IMR-90 (cell line): ENCODE measurements around the gene MTCL1. TPM values are rescaled to one million over a fixed set of nuclear protein-coding genes. Genes with fewer than 3 reads are reported as not detected.

Source experiments
- ATAC-seq: fragments of 200-7000 bp; cut with Tn5 transposase; 2 replicates; pipeline ENCODE4 v1.9.1; 2020; ENCODE audit warnings: low read depth, mild to moderate bottlenecking, moderate library complexity
- BruUV-seq: library from RNA; stranded (reverse); fragments of 400-500 nt; replicated peaks from 2 replicates; lab custom pipeline; 2021; lab: Mats Ljungman, UMichigan
- CTCF ChIA-PET: fragments of 300-600 bp; formaldehyde crosslinking; extraction: SDS; loops from one replicate; lab custom pipeline; 2021; ENCODE audit warnings: antibody characterized with exemption; lab: Yijun Ruan, JAX
- POLR2A ChIA-PET: fragments of 300-600 bp; sonication (Branson Sonifier 250); formaldehyde crosslinking; loops from one replicate; lab custom pipeline; 2022; ENCODE audit warnings: antibody characterized with exemption; ENCODE audit not compliant: unreplicated experiment; lab: Charles Lee
- DNase-seq: peaks from one replicate; pipeline ENCODE4 v3.0.0; 2013
- H2AFZ ChIP-seq: replicated peaks from 2 replicates; pipeline ENCODE3; 2013; ENCODE audit warnings: low read length, mild to moderate bottlenecking; ENCODE audit not compliant: poor library complexity
- H2AK5ac ChIP-seq: 2 replicates; pipeline ENCODE4 v1.6.1; 2013; ENCODE audit warnings: low read depth, low read length, inconsistent platforms
- H2AK9ac ChIP-seq: replicated peaks from 2 replicates; pipeline ENCODE3; 2013; ENCODE audit warnings: mild to moderate bottlenecking, low read depth, low read length, moderate library complexity; ENCODE audit not compliant: poor library complexity
- H2BK120ac ChIP-seq: 2 replicates; pipeline ENCODE4 v1.6.1; 2013; ENCODE audit warnings: low read depth, low read length, inconsistent platforms
- H2BK15ac ChIP-seq: 3 replicates; pipeline ENCODE4 v1.6.1; 2013; ENCODE audit warnings: low read depth, low read length, inconsistent platforms
- H2BK20ac ChIP-seq: 2 replicates; pipeline ENCODE4 v1.6.1; 2013; ENCODE audit warnings: low read depth, mild to moderate bottlenecking, inconsistent platforms, low read length, moderate library complexity
- H2BK5ac ChIP-seq: 2 replicates; pipeline ENCODE4 v1.6.1; 2013; ENCODE audit warnings: mild to moderate bottlenecking, low read depth, low read length, inconsistent platforms; ENCODE audit not compliant: poor library complexity, severe bottlenecking
- H3K14ac ChIP-seq: replicated peaks from 2 replicates; pipeline ENCODE4 v1.6.1; 2013; ENCODE audit warnings: low read depth, low read length, inconsistent platforms
- H3K18ac ChIP-seq: 2 replicates; pipeline ENCODE4 v1.6.1; 2013; ENCODE audit warnings: low read depth, low read length, control low read depth
- H3K23ac ChIP-seq: 2 replicates; pipeline ENCODE4 v1.6.1; 2013; ENCODE audit warnings: low read depth, low read length, inconsistent platforms
- H3K27ac ChIP-seq: 2 replicates; pipeline ENCODE4 v1.5.1; 2013; ENCODE audit warnings: mild to moderate bottlenecking, control low read depth, low read length; ENCODE audit not compliant: insufficient read depth
- H3K27me3 ChIP-seq: 2 replicates; pipeline ENCODE4 v1.6.1; 2013; ENCODE audit warnings: low read length; ENCODE audit not compliant: control insufficient read depth, insufficient read depth
- H3K36me3 ChIP-seq: 2 replicates; pipeline ENCODE4 v1.6.1; 2013; ENCODE audit warnings: low read length, mixed read lengths; ENCODE audit not compliant: control insufficient read depth, insufficient read depth
- H3K4ac ChIP-seq: 2 replicates; pipeline ENCODE4 v1.6.1; 2013; ENCODE audit warnings: low read depth, low read length, inconsistent platforms
- H3K4me1 ChIP-seq: 2 replicates; pipeline ENCODE4 v1.6.1; 2013; ENCODE audit warnings: low read length, mixed read lengths; ENCODE audit not compliant: control insufficient read depth, insufficient read depth
- H3K4me2 ChIP-seq: 2 replicates; pipeline ENCODE4 v1.6.1; 2013; ENCODE audit warnings: low read depth, mild to moderate bottlenecking, control low read depth, low read length, moderate library complexity
- H3K4me3 ChIP-seq: 2 replicates; pipeline ENCODE4 v1.5.1; 2013; ENCODE audit warnings: low read depth, mild to moderate bottlenecking, control low read depth, low read length, moderate library complexity; ENCODE audit not compliant: insufficient read depth
- H3K56ac ChIP-seq: 2 replicates; pipeline ENCODE4 v1.6.1; 2013; ENCODE audit warnings: low read length, inconsistent platforms; ENCODE audit not compliant: insufficient read depth; ENCODE audit errors: extremely low read depth
- H3K79me1 ChIP-seq, 2 experiments: 2 replicates each; pipeline ENCODE4 v1.6.1; 2013; ENCODE audit warnings: low read length in 2 of 2, inconsistent platforms in 1 of 2, low read depth in 1 of 2
- H3K9ac ChIP-seq: 2 replicates; pipeline ENCODE4 v1.6.1; 2013; ENCODE audit warnings: low read depth, low read length, control low read depth
- H3K9me1 ChIP-seq: 2 replicates; pipeline ENCODE4 v1.6.1; 2013; ENCODE audit warnings: low read length, inconsistent platforms; ENCODE audit not compliant: insufficient read depth
- H3K9me3 ChIP-seq: 2 replicates; pipeline ENCODE4 v1.6.1; 2013; ENCODE audit warnings: low read length; ENCODE audit not compliant: control insufficient read depth, insufficient read depth
- H4K20me1 ChIP-seq: 2 replicates; pipeline ENCODE4 v1.6.1; 2013; ENCODE audit warnings: low read length, inconsistent platforms; ENCODE audit not compliant: insufficient read depth
- H4K5ac ChIP-seq: 2 replicates; pipeline ENCODE4 v1.6.1; 2013; ENCODE audit warnings: mild to moderate bottlenecking, low read depth, low read length, control low read depth
- H4K8ac ChIP-seq, 2 experiments: 2 replicates each; pipeline ENCODE4 v1.6.1; 2013; ENCODE audit warnings: low read depth in 2 of 2, low read length in 2 of 2, control low read depth in 1 of 2, inconsistent platforms in 1 of 2
- H4K91ac ChIP-seq: 2 replicates; pipeline ENCODE4 v1.6.1; 2013; ENCODE audit warnings: low read depth, low read length, inconsistent platforms; ENCODE audit not compliant: insufficient read depth
- CEBPB ChIP-seq: IDR thresholded peaks from 2 replicates; pipeline ENCODE4 v1.6.1; 2012; ENCODE audit warnings: low read depth, low read length, improper control_type of control experiment
- CHD1 ChIP-seq: IDR thresholded peaks from 2 replicates; pipeline ENCODE4 v1.6.1; 2012; ENCODE audit warnings: low read depth, low read length, improper control_type of control experiment
- FOS ChIP-seq: fragments of 150-350 bp; IDR thresholded peaks from 2 replicates; pipeline ENCODE4 v1.6.1; 2016; ENCODE audit warnings: low read depth, low read length
- NFE2L2 ChIP-seq: fragments of 150-350 bp; IDR thresholded peaks from 2 replicates; pipeline ENCODE4 v1.6.1; 2016; ENCODE audit warnings: low read depth, mild to moderate bottlenecking, low read length
- POLR2A ChIP-seq: IDR thresholded peaks from 2 replicates; pipeline ENCODE4 v1.6.1; 2012; ENCODE audit warnings: mild to moderate bottlenecking, low read depth, low read length
- RCOR1 ChIP-seq: IDR thresholded peaks from 2 replicates; pipeline ENCODE4 v1.6.1; 2012; ENCODE audit warnings: mild to moderate bottlenecking, low read length, improper control_type of control experiment; ENCODE audit not compliant: insufficient replicate concordance
- SMC3 ChIP-seq: fragments of 150-350 bp; IDR thresholded peaks from 2 replicates; pipeline ENCODE4 v1.6.1; 2016; ENCODE audit warnings: low read depth, mild to moderate bottlenecking, antibody characterized with exemption, low read length, moderate library complexity
- USF2 ChIP-seq: fragments of 150-350 bp; IDR thresholded peaks from 2 replicates; pipeline ENCODE4 v1.6.1; 2017; ENCODE audit warnings: mild to moderate bottlenecking, antibody characterized with exemption, low read length, low read depth
- dilution Hi-C: fragments of 300-500 bp; cut with HindIII; formaldehyde crosslinking; loops from one replicate; pipeline ENCODE4 v1.14.3; 2018; ENCODE audit warnings: low sequenced_read_pairs; ENCODE audit not compliant: unreplicated experiment
- in situ Hi-C: fragments of 300-500 bp; cut with MboI; formaldehyde crosslinking; loops from 3 replicates; pipeline ENCODE4 v1.14.3; 2019; ENCODE audit warnings: low sequenced_read_pairs, inconsistent platforms, mixed read lengths
- intact Hi-C: fragments of 100-400 bp; cut with micrococcal nuclease; formaldehyde crosslinking; loops from 2 replicates; pipeline ENCODE4 v1.10.0; 2022
- polyA plus RNA-seq, 3 experiments: library from polyadenylated mRNA; depleted of rRNA; stranded (reverse); fragments of >200 nt; gene quantifications; 2 replicates each; pipeline ENCODE4 v1.2.3, GENCODE V29; 2012; ENCODE audit warnings: low replicate concordance in 1 of 3
- total RNA-seq: library from RNA; depleted of rRNA; stranded (reverse); fragments of >200 nt; gene quantifications from 2 replicates; pipeline ENCODE4 v1.2.3, GENCODE V29; 2012

The MTCL1 gene
- total and polyA plus RNA-seq, 2 of the 4 experiments (the other 2 are of a cell fraction) = 29.0 to 45.3 TPM

GRCh38 chr18:8702668-8703067 is 2.7 kb upstream of the MTCL1 start:
- Histone ChIP-seq H3K9ac (no peak overlapping the region), H4K5ac (no peak overlapping the region), H3K23ac (no peak overlapping the region), H3K18ac (no peak overlapping the region), H3K9me3 (no peaks in the 10 kb centered on the region), H3K56ac (no peak overlapping the region), H2AK9ac (no peak overlapping the region), H4K91ac (0 out of 2 replicates have a peak overlapping the region, but pooled peaks have one; percentile 27), H3K4me1 (peaks cover 16% of the 10 kb centered on the region), H3K27me3 (no peaks in the 10 kb centered on the region), H2BK15ac (no peak overlapping the region; the same call in 2 of the 3 replicates), H2BK20ac (no peak overlapping the region), H2BK120ac (peak overlapping the region; percentile 96; the same call in 1 of the 2 replicates), H3K4ac (no peak overlapping the region), H4K20me1 (peaks cover 12% of the 10 kb centered on the region), H3K27ac (no peak overlapping the region), H3K4me2 (no peak overlapping the region), H3K36me3 (peaks cover 2% of the 10 kb centered on the region; the same call in 1 of the 2 replicates), H3K14ac (no peak overlapping the region), H2AFZ (no peak overlapping the region), H2BK5ac (no peak overlapping the region), H4K8ac (no peak overlapping the region), H2AK5ac (peak overlapping the region; percentile 67; the same call in 1 of the 2 replicates), H3K4me3 (no peak overlapping the region), H3K79me1 (peaks cover 0 to 32% of the 10 kb centered on the region in 2 experiments; a peak in 2 of 4 replicates), H3K9me1 (peaks cover 18% of the 10 kb centered on the region)
- ATAC-seq (no peak), DNase-seq (no peak)
- intact Hi-C loops = no loop called here
- ChIA-PET CTCF (interaction anchor here (0.6 to 0.8 kb wide), 2 partner anchors 24 to 105 kb away, joined by 3 to 4 read pairs; no protein-coding TSS in a partner anchor), POLR2A (no interaction called here)
- TF ChIP-seq USF2 (no peak), RCOR1 (no peak), SMC3 (no peak), FOS (no peak), CHD1 (no peak), CEBPB (no peak), POLR2A (no peak), NFE2L2 (no peak)
- BruUV-seq = no TSS peak
- dilution Hi-C loops = no loop called here
- in situ Hi-C loops = loop anchor here (5.0 kb wide), 1 partner anchor 280 kb away; no protein-coding TSS in a partner anchor
